Central memory CD4-positive, alpha-beta T cell (primary cell): Measurements from ENCODE around the gene MMRN2.
"Not testable (repeated sequence)": the region's sequence is repeated elsewhere in the genome, so short reads cannot be mapped to it uniquely, and the experiment has no call there.

Experiments
- DNase-seq: peaks from one replicate; pipeline ENCODE4 v3.0.0; 2022
- total RNA-seq, 3 experiments: gene quantifications; one replicate each; lab custom pipeline; 2026; lab: John Stamatoyannopoulos, UW

MMRN2 gene, protein sequence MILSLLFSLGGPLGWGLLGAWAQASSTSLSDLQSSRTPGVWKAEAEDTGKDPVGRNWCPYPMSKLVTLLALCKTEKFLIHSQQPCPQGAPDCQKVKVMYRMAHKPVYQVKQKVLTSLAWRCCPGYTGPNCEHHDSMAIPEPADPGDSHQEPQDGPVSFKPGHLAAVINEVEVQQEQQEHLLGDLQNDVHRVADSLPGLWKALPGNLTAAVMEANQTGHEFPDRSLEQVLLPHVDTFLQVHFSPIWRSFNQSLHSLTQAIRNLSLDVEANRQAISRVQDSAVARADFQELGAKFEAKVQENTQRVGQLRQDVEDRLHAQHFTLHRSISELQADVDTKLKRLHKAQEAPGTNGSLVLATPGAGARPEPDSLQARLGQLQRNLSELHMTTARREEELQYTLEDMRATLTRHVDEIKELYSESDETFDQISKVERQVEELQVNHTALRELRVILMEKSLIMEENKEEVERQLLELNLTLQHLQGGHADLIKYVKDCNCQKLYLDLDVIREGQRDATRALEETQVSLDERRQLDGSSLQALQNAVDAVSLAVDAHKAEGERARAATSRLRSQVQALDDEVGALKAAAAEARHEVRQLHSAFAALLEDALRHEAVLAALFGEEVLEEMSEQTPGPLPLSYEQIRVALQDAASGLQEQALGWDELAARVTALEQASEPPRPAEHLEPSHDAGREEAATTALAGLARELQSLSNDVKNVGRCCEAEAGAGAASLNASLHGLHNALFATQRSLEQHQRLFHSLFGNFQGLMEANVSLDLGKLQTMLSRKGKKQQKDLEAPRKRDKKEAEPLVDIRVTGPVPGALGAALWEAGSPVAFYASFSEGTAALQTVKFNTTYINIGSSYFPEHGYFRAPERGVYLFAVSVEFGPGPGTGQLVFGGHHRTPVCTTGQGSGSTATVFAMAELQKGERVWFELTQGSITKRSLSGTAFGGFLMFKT
- 0 to 0.05 (median 0) reads per million in 3 experiments for total RNA-seq

DNA sequence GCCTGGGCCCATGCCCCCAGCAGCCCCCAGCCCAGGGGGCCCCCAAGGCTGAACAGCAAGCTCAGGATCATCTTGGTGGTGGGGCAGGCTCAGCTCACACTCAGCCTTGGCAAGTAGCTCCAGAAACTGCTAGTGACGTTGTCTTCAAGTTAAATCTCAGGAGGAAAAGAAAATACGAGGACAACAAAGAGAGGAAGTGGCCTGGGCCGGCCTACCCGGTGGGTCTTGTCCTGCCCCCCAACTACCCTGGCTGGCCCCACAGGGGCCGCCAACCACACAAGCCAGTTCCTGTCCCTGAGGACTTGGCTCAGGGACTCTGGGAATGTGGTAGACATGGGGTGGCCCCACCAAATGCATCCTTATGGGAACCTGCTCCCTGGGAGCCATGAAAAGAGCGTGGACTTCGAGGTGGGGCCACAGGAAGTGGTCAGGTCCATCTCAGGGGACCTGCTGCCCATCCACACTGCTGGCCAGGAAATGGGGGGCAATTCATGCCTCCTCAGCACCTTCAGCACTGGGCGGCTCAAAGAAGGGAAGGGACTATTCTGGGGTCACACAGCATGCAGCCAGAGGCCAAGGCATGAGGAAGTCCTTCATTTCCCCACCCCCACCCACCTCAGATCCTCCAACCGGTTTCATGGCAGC is at the start of gene MMRN2:
Gene MMRN2 (minus strand): TSS at position 145 of the 645 bp plus-strand sequence. CDS start 74 bp downstream, at position 71.
- DNase-seq = no peak

DNA sequence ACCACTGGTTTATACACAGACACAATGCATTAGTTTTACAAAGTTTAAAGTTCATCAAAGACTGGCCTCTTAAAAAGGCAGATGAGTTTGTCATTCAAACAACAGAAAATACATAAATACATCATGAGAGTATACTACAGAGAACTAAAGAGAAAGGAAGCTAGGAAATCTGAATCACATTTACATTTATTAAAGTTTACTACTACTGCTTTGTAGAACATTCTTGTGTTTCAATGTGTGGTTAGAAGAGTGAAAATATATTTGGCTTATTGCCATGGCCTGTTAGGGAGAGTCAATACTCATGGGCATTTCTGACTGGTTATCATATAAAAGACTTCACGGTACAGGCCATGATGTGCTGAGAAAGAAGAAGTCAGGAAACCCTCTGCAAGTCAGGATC is 49.7 kb upstream of the MMRN2 start:
- DNase-seq = not testable (repeated sequence)

DNA sequence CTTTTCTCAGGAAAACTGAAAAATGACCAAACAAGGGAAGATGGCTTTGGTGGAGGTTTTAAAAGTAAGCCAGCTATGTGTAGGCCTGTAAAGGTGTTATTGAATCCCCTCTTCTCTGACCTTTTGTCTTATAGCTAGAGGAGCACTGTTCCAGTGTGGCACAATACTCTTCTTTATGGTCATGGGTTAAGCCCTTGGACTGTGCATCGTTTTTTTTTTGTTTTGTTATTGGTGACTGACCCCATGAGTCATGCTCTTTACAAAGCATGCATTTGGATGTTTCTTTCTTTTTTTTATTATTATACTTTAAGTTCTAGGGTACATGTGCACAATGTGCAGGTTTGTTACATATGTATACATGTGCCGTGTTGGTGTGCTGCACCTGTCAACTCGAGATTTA is 43.1 kb upstream of the MMRN2 start:
- no peak for DNase-seq

DNA sequence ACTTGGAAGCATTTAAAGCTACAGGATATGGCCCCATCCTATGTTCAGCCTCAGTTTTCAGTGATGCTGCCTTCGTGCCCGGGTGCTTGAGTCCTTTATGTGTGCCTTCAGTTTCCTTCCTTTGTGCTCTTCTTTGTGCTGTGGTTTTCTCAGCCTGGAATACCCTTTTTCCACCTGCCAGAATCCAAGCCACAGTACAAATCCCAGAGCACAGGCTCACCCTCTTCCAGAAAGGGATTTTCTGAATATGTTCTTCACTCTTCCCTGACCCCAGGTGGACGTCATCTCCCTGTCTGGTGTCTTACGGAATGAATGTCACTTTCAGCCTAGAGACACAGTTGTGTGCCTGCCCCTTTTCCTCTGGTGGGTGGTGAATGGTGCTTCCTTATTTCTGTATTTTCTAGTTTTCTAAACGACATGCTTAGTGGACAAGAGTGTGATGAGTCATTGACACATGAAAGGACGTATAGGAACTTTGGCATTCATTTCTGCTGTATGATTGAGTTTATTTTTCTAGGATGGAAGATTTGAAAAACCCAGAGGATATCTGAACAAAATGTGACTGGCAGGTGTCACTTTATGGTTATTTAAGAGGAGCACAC is 42.5 kb upstream of the MMRN2 start:
- DNase-seq = not testable (repeated sequence)

DNA sequence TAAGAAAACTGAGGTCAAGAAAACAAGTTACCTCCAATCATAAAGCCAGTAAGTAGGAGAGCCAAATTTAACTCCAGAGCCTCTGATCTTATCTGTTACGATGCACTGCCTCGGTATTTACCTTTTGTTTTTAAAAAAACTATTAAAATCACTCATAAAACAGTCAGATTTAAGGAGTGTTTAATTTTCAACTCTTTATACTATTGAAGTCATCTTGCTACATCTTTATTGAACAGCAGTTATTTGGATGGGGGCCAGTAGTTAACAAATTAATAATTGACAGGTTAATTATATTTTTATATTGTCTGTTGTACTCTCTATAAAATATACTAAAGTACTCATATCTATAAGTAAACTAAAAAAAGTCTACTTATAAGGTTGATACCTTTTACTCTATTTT is 35.5 kb upstream of the MMRN2 start:
- DNase-seq = no peak

DNA sequence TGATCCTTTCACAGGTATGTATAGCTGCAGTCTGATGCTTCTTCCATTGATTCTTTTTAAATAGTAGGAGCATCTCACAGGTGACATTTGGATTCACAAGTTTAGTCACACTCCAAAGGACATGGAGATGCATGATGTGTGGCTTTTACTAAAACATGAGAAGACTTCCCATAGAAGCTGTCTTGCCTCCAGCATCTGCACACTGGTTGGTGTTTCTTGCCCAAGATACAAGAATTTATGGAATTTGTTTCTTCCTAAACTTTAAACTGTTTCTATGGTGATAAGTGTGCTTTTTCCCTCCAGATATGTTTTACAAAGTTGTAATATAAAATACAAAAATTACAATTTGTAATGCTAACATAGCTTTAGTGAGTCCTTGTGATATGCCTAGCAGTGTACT is 35.0 kb upstream of the MMRN2 start:
- DNase-seq = no peak

DNA sequence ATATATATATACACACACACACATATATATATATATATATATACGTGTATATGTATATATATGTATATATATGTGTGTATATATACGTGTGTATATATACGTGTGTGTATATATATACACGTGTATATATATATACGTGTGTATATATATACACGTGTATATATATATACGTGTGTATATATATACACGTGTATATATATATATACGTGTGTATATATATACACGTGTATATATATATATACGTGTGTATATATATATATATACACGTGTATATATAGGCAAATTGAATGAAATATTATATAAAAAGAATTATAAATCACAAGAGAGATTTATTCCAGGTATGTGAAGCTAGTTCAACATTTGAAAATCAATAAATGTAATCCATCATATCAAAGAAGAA is 33.9 kb upstream of the MMRN2 start:
- DNase-seq = not testable (repeated sequence)

DNA sequence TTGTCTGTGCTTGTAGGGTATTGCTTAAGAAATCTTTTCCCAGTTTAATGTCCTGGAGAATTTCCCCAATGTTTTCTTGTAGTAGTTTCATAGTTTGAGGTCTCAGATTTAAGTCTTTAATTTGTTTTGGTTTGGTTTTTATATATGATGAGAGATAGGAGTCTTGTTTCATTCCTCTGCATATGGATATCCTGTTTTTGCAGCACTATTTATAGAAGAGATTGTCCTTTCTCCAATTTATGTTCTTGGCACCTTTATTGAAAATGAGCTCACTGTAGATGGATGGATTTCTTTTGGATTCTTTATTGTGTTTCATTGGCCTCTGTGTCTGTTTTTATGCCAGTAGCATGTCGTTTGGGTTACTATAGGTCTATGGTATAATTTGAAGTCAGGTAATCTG is 31.1 kb upstream of the MMRN2 start:
- no peak for DNase-seq

DNA sequence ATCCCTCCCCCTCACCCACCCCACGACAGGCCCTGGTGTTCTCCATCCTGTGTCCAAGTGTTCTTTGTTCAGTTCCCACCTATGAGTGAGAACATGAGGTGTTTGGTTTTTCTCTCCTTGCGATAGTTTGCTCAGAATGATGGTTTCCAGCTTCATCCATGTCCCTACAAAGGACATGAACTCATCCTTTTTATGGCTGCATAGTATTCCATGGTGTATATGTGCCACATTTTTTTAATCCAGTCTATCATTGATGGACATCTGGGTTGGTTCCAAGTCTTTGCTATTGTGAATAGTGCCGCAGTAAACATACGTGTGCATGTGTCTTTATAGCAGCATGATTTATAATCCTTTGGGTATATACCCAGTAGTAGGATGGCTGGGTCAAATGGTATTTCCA is 27.1 kb upstream of the MMRN2 start:
- DNase-seq = not testable (repeated sequence)

DNA sequence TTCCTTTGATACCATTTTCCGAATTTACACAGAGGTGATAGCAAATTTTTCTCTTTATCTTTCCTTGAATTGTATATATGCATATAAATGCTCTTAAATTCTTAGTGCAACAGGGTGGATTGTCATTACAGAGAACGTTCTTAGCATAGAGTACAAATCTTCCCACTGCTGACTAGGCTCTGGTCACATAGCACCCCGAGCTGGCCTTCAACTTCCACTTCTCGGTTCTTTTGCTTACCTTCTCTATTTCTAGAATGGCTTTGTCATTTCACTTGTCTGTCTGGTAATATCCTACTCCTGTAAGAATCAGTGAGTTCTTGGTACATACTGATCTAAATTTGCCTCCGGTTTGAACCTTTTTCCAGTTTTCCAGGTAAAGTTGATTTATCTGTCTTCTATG is 24.3 kb upstream of the MMRN2 start:
- DNase-seq = no peak

DNA sequence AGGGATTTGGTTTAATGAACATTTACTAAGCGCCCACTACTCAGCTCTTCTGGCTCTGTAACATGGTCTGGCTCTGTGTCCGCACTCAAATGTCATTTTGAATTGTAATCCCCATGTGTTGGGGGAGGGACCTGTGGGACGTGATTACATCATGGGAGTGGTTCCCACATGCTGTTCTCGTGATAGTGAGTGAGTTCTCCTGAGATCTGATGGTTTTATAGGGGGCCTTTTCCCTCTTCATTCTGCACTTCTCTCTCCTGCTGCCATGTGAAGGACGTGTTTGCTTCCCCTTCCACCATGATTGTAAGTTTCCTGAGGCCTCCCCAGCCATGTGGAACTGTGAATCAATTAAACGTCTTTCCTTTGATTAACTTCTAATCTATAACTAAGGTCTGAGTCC is 23.6 kb upstream of the MMRN2 start:
- DNase-seq = not testable (repeated sequence)

DNA sequence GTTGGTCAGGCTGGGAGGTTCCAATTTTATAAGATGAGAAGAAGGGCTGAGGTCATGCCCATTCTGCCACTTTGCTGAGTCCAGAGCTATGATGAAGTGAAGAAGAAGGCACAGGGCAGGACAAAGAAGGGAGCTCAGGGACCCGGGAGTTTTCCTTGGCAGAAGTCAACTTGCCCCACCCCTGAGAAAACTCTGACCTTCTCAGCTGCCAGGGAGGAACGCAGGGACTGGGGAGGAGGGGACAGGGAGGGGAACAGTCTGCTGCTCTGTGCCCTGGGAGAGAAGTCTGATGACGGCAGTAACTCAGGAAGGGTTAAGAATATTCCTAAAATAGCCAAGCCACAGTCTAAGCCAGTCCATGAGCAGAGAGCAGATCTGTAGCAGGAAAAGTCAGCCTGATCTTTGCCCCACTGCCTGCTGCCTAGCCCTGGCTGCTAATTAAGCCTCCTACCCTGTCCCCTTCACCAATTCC is 22.6 kb upstream of the MMRN2 start:
- no peak for DNase-seq

DNA sequence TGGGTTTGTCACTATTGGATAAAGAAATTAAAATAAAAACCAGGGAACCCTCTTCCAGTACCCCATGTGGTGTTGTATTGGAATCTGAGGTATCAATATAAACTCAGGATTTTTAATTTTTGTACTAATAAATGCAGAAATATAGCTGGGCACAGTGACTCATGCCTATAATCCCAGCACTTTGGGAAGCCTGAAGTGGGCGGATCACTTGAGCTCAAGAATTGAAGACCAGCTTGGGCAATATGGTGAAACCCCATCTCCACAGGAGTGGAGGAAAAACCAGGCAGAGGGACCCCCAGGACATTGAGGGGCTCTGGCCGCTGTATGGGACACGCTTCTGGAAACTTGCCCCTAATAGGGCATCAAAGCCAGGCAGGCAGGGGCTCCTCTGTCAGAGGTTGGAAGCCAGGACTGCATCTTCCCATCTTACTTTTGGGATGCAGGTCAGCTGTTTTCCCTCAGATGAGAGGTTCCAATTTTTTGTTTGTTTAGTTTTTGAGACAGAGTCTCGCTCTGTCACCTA is 21.9 kb upstream of the MMRN2 start:
- no peak for DNase-seq

DNA sequence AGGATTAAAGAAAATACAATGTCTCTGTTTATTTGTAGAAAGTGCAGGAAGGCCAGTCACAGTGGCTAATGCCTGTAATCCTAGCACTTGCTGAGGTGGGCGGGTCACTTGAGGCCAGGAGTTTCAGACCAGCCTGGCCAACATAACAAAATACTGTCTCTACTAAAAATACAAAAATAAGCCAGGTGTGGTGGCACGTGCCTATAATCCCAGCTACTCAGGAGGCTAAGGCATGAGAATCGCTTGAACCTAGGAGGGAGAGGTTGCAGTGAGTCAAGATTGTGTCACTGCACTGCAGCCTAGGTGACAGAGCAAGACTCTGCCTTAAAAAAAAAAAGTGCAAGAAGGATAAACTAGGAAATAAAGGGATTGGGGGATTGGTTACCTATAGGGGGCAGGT is 21.0 kb upstream of the MMRN2 start:
- DNase-seq = not testable (repeated sequence)

DNA sequence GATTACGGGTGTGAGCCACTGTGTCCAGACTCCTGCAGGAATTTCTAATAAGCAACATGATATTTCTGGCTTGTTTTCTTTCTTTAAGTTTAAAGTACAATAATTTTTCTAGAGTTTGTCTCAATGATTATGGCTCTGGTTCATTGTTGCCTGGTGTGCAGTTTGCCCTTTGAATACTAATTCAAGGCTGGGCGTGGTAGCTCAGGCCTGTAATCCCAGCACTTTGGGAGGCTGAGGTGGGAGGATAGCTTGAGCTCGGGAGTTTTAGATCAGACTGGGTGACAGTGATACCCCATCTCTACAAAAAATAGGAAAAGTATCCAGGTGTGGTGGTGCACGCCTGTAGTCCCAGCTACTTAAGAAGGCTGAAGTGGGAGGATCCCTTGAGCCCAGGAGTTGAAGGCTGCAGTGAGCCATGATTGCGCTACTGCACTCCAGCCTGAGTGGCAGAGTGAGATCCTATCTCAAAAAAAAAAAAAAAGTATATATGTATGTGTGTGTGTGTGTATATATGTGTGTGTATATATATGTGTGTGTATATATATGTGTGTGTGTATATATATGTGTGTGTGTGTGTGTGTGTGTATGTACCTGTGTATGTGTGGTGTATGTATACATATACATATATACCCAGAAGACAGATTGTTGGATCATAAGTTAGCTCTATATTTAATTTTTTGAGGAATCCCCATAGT is 19.1 kb upstream of the MMRN2 start:
- DNase-seq = no peak

DNA sequence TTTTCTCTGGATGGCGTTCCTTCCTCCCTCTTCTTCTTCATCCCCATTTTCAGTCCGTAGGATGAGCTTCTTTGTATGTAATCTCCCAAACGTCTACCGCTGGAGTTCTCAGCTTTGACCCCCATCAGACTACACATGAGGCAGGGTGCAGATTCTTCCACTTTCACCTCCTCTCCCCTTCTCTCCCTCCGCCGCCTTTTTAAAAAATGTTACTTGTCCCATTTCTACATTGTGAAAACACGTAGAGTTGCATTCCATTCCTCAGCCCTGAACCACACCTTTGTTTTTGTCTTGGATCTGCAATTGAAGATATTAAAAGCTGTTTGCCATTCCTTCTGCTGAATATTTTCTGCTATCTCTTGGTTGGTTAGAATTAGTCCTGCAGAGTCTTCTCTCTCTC is 17.1 kb upstream of the MMRN2 start:
- DNase-seq = no peak

DNA sequence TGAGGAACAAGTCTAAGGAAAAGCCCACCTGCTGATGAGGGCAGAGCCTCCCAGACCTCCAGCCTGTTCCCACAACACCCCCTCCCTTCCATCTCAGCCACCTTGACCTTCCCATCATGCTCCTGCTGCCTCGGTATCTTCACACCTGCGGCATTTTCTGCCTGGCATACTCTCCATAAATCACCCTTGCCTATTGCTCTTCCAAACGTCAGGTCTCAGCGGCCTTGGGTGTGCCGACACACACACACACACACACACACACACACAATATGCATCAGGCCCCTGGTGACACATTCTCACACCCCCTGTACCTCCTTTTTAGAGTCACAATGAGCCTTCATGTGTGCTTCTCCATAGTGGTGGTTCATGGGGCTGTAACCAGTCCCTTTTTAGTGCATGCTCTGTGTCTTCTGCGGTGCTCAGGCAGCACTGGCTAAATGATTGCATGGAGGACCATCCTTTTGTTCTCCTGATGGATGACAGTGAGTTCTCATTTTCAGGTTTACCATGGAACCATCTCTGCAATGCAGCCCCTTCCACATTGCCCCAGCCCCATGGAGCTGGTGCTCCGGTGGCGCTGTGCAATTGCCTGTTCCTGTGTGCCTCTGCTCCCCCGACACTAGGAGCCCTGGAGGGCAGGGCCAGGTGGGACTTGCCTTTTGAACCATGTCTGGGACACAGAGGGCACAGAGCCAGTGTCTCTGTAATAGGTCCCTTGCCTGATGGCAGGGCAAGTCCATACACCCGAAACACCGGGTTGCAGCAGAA is 15.4 kb upstream of the MMRN2 start:
- DNase-seq = no peak

DNA sequence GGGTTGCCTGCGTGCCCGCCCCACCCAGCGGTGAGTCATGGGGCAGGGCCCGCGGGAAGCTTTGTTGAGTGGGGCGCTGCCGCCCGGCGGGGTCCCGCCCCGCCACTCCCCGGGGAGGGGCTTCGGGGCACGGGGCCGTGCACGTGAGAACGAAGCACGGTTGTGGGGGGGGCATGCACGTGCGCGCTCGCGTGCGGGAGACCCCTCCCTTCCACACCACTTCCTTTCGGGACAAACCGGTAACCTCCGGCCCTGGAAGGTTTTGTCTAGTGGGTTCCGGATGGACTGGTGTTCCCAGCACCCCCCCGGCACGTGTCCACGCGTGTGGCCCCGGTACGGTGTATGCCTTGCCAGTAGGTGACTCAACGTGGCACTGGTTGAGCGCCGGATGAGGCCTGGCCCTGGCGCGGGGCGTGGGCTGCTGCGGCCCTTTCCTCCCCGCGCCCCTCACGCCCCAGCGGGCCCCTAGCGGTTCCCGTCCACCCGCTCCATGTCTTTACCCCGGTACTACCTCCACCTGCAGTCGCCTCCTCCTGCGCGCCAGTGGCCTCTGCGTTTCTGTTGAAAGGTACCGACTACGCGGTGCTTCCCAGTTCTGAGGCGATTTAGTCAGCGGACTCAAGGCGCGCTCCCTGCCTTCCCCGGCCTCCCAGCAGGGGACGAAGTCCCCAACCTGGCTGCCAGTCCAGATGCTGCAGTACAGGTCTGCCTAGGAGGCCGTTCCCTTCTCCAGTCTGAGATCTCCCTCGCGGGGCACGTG is 14.0 kb upstream of the MMRN2 start:
- peak; percentile 90 for DNase-seq

DNA sequence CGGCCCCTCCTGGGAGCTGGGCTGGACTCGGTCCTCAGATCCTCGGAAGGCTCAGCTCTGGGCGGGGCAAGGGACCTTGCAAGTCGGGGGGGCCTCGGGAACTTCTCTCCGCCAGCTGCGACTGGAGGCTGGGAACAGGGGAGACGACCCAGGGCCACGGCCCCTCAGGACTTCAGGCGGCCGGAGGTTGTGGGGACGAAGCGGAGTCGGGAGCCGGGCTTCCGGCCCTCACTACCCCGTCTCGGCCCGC is 13.5 kb upstream of the MMRN2 start:
- no peak for DNase-seq
